ENCODE data around the gene ZNF585A. TPM values are rescaled to one million over a fixed set of nuclear protein-coding genes. Genes with fewer than 3 reads are reported as not detected.

ZNF585A gene
- total RNA-seq, 4 donors from 2014 or later = 5.7 to 8.4 (median 6.3) TPM

GRCh38 chr19:37165635-37166034 is 6.9 kb downstream of the ZNF585A start:
- H3K36me3 ChIP-seq = peaks cover 10 to 100% (median 22%) of the 10 kb centered on the region in 3 donors
- H3K27me3 ChIP-seq = no peaks in the 10 kb centered on the region
- no peak overlapping the region for H3K27ac ChIP-seq
- WGBS, 2 donors = 96 to 97% methylated on average over 1 of the region's 1 CpG
- no peak overlapping the region for H3K4me3 ChIP-seq
- H3K9me3 ChIP-seq = peaks cover 0 to 95% (median 26%) of the 10 kb centered on the region in 4 donors
- no peak for DNase-seq (ENCODE audit: low spot score in 2 of 2)
- no peak for TF ChIP-seq POLR2A (IDR thresholded peaks at IDR 0.05)
- no peak for TF ChIP-seq EP300 (IDR thresholded peaks at IDR 0.05)
- TF ChIP-seq CTCF (IDR thresholded peaks at IDR 0.05) = no peak
- no peaks in the 10 kb centered on the region for H3K4me1 ChIP-seq

- no peak for DNase-seq (ENCODE audit: low spot score in 2 of 2)
- peaks cover 0 to 98% (median 45%) of the 10 kb centered on the region in 4 donors for H3K9me3 ChIP-seq
- WGBS, 2 donors = 96 to 100% methylated on average over 1 of the region's 1 CpG
These were observed 12.3 kb downstream of the ZNF585A start for GRCh38 chr19:37160153-37160552.

GRCh38 chr19:37148214-37148613 is 24.3 kb downstream of the ZNF585A start:
- no peaks in the 10 kb centered on the region for H3K4me1 ChIP-seq
- H3K27ac ChIP-seq = no peak overlapping the region
- TF ChIP-seq POLR2A (IDR thresholded peaks at IDR 0.05) = no peak
- no peak for TF ChIP-seq CTCF (IDR thresholded peaks at IDR 0.05)
- TF ChIP-seq EP300 (IDR thresholded peaks at IDR 0.05) = no peak
- DNase-seq (ENCODE audit: low spot score in 2 of 2) = no peak
- H3K9me3 ChIP-seq = peaks cover 0 to 96% (median 56%) of the 10 kb centered on the region in 4 donors
- no peak overlapping the region for H3K4me3 ChIP-seq
- WGBS, 2 donors = 98 to 99% methylated on average over 3 of the region's 3 CpGs
- peaks cover 3 to 91% (median 9%) of the 10 kb centered on the region in 3 donors for H3K36me3 ChIP-seq
- H3K27me3 ChIP-seq = no peaks in the 10 kb centered on the region

More at GRCh38 chr19:37160153-37160552, 12.3 kb downstream of the ZNF585A start:
- Histone ChIP-seq H3K4me3 (no peak overlapping the region), H3K27ac (no peak overlapping the region), H3K36me3 (peaks cover 4 to 100% (median 31%) of the 10 kb centered on the region in 3 donors), H3K27me3 (no peaks in the 10 kb centered on the region), H3K4me1 (no peaks in the 10 kb centered on the region)
- no peak for TF ChIP-seq CTCF (IDR thresholded peaks at IDR 0.05)

GRCh38 chr19:37136111-37136510 is 36.4 kb downstream of the ZNF585A start:
- Histone ChIP-seq H3K27ac (no peak overlapping the region), H3K9me3 (peaks cover 0 to 100% (median 59%) of the 10 kb centered on the region in 4 donors), H3K27me3 (no peaks in the 10 kb centered on the region), H3K36me3 (peaks cover 0 to 86% (median 0%) of the 10 kb centered on the region in 3 donors), H3K4me1 (no peaks in the 10 kb centered on the region), H3K4me3 (no peak overlapping the region)
- whole genome bisulfite sequencing, 2 donors = 14 to 27% methylated on average over 1 of the region's 1 CpG
- no peak for DNase-seq (ENCODE audit: low spot score in 2 of 2)
- no peak for TF ChIP-seq CTCF (IDR thresholded peaks at IDR 0.05)
- no peak for TF ChIP-seq EP300 (IDR thresholded peaks at IDR 0.05)
- no peak for TF ChIP-seq POLR2A (IDR thresholded peaks at IDR 0.05)

GRCh38 chr19:37128821-37129177 is 43.7 kb downstream of the ZNF585A start:
- 93 to 99% methylated on average over 3 of the region's 3 CpGs for WGBS, 2 donors
- Histone ChIP-seq H3K9me3 (peaks cover 21 to 100% (median 75%) of the 10 kb centered on the region in 4 donors), H3K27ac (no peak overlapping the region), H3K4me1 (no peaks in the 10 kb centered on the region), H3K27me3 (no peaks in the 10 kb centered on the region), H3K4me3 (no peak overlapping the region), H3K36me3 (peaks cover 14 to 98% (median 25%) of the 10 kb centered on the region in 3 donors)
- no peak for DNase-seq (ENCODE audit: low spot score in 2 of 2)
- TF ChIP-seq EP300 (IDR thresholded peaks at IDR 0.05) (no peak), CTCF (IDR thresholded peaks at IDR 0.05) (no peak), POLR2A (IDR thresholded peaks at IDR 0.05) (no peak)
